HepG2 (cell line): Measurements from ENCODE around the gene MASP1.

ENCODE experiments used
- CTCF ChIP-seq: sonication (generic); formaldehyde crosslinking; IDR thresholded peaks from 2 replicates; pipeline ENCODE4 v1.5.0; 2020; ENCODE audit warnings: mild to moderate bottlenecking, missing genetic modification reagents, moderate library complexity
- PITX1 ChIP-seq: sonication (generic); formaldehyde crosslinking; IDR thresholded peaks from 2 replicates; pipeline ENCODE4 v1.5.1; 2020; ENCODE audit warnings: mild to moderate bottlenecking, missing genetic modification reagents
- POLR2AphosphoS5 ChIP-seq: IDR thresholded peaks from 2 replicates; pipeline ENCODE4 v1.6.1; 2012; ENCODE audit warnings: low read depth, low read length
- REST ChIP-seq, 2 experiments: IDR thresholded peaks; 2 replicates each; pipeline ENCODE4 v1.6.1; 2011 to 2012; ENCODE audit warnings: low read length in 2 of 2, borderline replicate concordance in 1 of 2, low read depth in 1 of 2, mild to moderate bottlenecking in 1 of 2, moderate library complexity in 1 of 2
- ZBTB1 ChIP-seq: sonication (generic); formaldehyde crosslinking; IDR thresholded peaks from 2 replicates; pipeline ENCODE4 v1.4.0; 2020; ENCODE audit warnings: missing genetic modification reagents, borderline replicate concordance
- ZNF20 ChIP-seq: sonication (generic); formaldehyde crosslinking; IDR thresholded peaks from 2 replicates; pipeline ENCODE4 v1.4.0; 2020; ENCODE audit warnings: mild to moderate bottlenecking, moderate library complexity, missing genetic modification reagents

DNA sequence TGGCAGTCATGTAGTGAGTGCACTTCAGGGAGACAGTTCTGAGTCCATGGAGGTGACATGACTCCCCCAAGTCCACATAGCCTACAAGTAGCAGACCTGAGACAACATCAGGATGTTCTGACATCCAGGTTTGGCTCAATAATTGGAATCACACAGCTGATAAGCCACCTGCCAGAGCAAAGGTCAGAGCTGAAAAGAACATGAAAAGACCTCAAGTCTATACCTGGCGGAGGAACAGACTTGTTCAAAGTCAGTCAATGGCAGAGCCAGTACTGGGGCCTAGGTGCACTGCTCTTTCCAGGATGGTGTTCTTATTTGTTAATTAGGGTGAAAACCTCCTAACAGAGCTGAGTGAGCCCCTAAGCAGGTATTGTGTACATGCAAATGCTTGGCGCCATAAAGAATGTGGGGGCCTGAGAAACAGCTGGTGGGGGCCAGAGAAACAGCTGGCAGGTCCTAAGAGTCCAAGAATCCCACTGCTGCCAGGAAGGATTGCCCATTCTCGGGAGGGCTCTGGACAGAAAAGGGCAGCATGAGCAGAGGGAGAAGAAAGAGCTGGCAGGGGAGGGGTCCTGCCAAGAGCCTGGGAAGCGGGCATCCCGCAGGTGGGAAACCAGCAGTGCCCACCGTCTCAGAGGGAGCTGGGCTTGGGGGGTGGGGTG lies 17.1 kb downstream of the MASP1 start:
- no peak for TF ChIP-seq ZBTB1 (CRISPR knock-in tag)
- no peak for TF ChIP-seq CTCF (CRISPR knock-in tag)
- no peak for TF ChIP-seq PITX1
- no peak for TF ChIP-seq ZNF20 (CRISPR knock-in tag)
- TF ChIP-seq POLR2AphosphoS5, result no peak
- TF ChIP-seq REST (IDR thresholded peaks at IDR 0.05; ENCODE audit: borderline replicate concordance in 1 of 2, low read depth in 1 of 2, low read length in 2 of 2), result no peak
